Endodermal cell (in vitro differentiated cells): ENCODE measurements around the gene MCM3AP. TPM values are rescaled to one million over a fixed set of nuclear protein-coding genes. Genes with fewer than 3 reads are reported as not detected.
A peak's percentile ranks its signal among the peaks of the same experiment; 100 is the strongest.

Source experiments
- DNase-seq: peaks from one replicate; pipeline ENCODE4 v3.0.0-alpha.2; 2017
- H3K27ac ChIP-seq: 2 replicates; pipeline ENCODE4 v1.5.1; 2013; ENCODE audit warnings: mild to moderate bottlenecking, low read depth, low read length, moderate library complexity
- H3K27me3 ChIP-seq: 2 replicates; pipeline ENCODE4 v1.6.1; 2013; ENCODE audit warnings: mild to moderate bottlenecking, low read length, moderate library complexity; ENCODE audit not compliant: insufficient read depth, control insufficient read depth, poor library complexity, severe bottlenecking
- H3K36me3 ChIP-seq: 2 replicates; pipeline ENCODE4 v1.7.0; 2013; ENCODE audit warnings: mild to moderate bottlenecking, low read length, moderate library complexity; ENCODE audit not compliant: control insufficient read depth, insufficient read depth
- H3K4me1 ChIP-seq: one replicate; pipeline ENCODE4 v1.7.0; 2013; ENCODE audit warnings: low read length; ENCODE audit not compliant: control insufficient read depth, insufficient read depth
- H3K4me3 ChIP-seq: 2 replicates; pipeline ENCODE4 v1.5.1; 2013; ENCODE audit warnings: mild to moderate bottlenecking, low read length, moderate library complexity
- H3K9ac ChIP-seq: 2 replicates; pipeline ENCODE4 v1.6.1; 2013; ENCODE audit warnings: mild to moderate bottlenecking, low read length, moderate library complexity; ENCODE audit not compliant: poor library complexity, severe bottlenecking; ENCODE audit errors: extremely low read depth
- H3K9me3 ChIP-seq: 2 replicates; pipeline ENCODE4 v1.6.1; 2013; ENCODE audit warnings: mild to moderate bottlenecking, low read length, moderate library complexity; ENCODE audit not compliant: control insufficient read depth
- H3K27ac Mint-ChIP-seq: 2 replicates; pipeline ENCODE4 v1.8.0; 2020; ENCODE audit warnings: mixed read lengths
- H3K27me3 Mint-ChIP-seq: 2 replicates; pipeline ENCODE4 v1.8.0; 2021; ENCODE audit warnings: mild to moderate bottlenecking, mixed read lengths; ENCODE audit not compliant: insufficient read depth
- H3K36me3 Mint-ChIP-seq: 2 replicates; pipeline ENCODE4 v1.8.0; 2020; ENCODE audit warnings: low read depth, mixed read lengths
- H3K4me1 Mint-ChIP-seq: 2 replicates; pipeline ENCODE4 v1.8.0; 2020; ENCODE audit warnings: mixed read lengths
- H3K4me3 Mint-ChIP-seq: 2 replicates; pipeline ENCODE4 v1.8.0; 2020; ENCODE audit warnings: mild to moderate bottlenecking, moderate library complexity, mixed read lengths
- H3K9me3 Mint-ChIP-seq: 2 replicates; pipeline ENCODE4 v1.8.0; 2020; ENCODE audit warnings: mild to moderate bottlenecking, mixed read lengths
- WGBS, 2 experiments: methylation state at CpG; one replicate each; pipeline versions ENCODE4 v1.1.5 to v1.1.7; 2013; ENCODE audit warnings: missing lambda C conversion rate in 2 of 2, mixed read lengths in 1 of 2; ENCODE audit not compliant: insufficient coverage in 1 of 2, insufficient read length in 1 of 2; 5-methylcytosine and 5-hydroxymethylcytosine counted together
- total RNA-seq, 2 donors: library from RNA; stranded (reverse); fragmentation: NEBNext Ultra II Directional in 1 of 2; extraction: Animal tissue kit (Norgen Biotek cat#: 25700) in 1 of 2; gene quantifications; 2 replicates in 1 of 2; 3 replicates in 1 of 2; pipeline ENCODE4 v1.2.1, GENCODE V29; 2021
- TF ChIP-seq, protein P1 (sequence below): fragments of 200-600 bp; sonication (generic); conservative IDR thresholded peaks from 2 replicates; pipeline ENCODE4 v1.5.0; 2021; ENCODE audit warnings: antibody characterized with exemption, mild to moderate bottlenecking

MCM3AP gene
- total RNA-seq, 2 donors from 2014 or later: 120 to 161 TPM

DNA sequence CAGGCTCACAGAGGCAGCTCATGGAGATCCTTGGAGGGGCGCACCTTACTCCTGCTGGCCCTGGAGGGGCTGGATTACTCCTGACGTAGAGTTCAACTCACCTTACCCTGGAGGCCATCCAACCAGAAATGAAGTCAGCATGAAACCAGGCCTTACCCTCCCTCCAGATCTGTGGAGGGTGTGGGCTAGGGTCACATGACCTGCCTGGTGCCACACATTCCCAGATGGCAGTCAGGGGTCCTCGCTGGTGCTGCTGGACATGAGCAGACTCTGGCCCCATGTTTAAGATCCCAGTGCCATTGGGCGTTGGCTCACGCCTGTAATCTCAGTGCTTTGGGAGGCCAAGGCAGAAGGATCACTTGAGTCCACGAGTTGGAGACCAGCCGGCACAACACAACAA is 33.8 kb upstream of the MCM3AP start:
- peaks cover 11% of the 10 kb centered on the region for H3K36me3 Mint-ChIP-seq
- H3K9me3 ChIP-seq: no peaks in the 10 kb centered on the region
- no peak overlapping the region for H3K27ac Mint-ChIP-seq
- peak; percentile 45 for DNase-seq
- TF ChIP-seq, protein P1, sequence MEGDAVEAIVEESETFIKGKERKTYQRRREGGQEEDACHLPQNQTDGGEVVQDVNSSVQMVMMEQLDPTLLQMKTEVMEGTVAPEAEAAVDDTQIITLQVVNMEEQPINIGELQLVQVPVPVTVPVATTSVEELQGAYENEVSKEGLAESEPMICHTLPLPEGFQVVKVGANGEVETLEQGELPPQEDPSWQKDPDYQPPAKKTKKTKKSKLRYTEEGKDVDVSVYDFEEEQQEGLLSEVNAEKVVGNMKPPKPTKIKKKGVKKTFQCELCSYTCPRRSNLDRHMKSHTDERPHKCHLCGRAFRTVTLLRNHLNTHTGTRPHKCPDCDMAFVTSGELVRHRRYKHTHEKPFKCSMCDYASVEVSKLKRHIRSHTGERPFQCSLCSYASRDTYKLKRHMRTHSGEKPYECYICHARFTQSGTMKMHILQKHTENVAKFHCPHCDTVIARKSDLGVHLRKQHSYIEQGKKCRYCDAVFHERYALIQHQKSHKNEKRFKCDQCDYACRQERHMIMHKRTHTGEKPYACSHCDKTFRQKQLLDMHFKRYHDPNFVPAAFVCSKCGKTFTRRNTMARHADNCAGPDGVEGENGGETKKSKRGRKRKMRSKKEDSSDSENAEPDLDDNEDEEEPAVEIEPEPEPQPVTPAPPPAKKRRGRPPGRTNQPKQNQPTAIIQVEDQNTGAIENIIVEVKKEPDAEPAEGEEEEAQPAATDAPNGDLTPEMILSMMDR: no peak
- H3K36me3 ChIP-seq: no peaks in the 10 kb centered on the region
- no peak overlapping the region for H3K4me3 ChIP-seq
- H3K4me3 Mint-ChIP-seq: no peak overlapping the region
- peaks cover 27% of the 10 kb centered on the region for H3K4me1 Mint-ChIP-seq
- no peak overlapping the region for H3K9ac ChIP-seq
- H3K4me1 ChIP-seq: no peaks in the 10 kb centered on the region
- H3K27me3 Mint-ChIP-seq: no peaks in the 10 kb centered on the region
- H3K27ac ChIP-seq: no peak overlapping the region
- no peaks in the 10 kb centered on the region for H3K27me3 ChIP-seq
- WGBS, 2 experiments: 92 to 95% methylated on average over 4 to 7 of the region's 7 CpGs
- H3K9me3 Mint-ChIP-seq: no peaks in the 10 kb centered on the region

DNA sequence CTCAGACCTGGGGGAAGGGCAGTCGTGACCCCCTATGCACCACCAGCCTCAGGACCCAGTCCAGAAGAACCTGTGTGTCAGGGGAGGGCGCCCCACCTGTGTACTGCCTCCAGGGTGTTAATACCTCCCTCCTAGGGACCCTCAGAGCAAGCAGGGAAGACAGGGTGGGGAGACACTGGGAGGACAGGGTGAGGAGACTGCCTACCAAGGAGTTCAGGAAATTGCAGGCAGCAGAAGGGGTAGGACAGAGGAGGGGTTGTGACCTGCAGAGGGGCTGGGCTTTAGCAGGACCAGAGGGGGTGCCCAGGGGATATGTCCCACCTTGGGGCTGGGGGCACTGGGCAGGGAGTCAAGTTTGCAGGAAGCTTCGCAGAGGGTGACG is 33.0 kb upstream of the MCM3AP start:
- Mint-ChIP-seq H3K27me3 (no peaks in the 10 kb centered on the region), H3K27ac (no peak overlapping the region), H3K9me3 (no peaks in the 10 kb centered on the region), H3K4me3 (no peak overlapping the region), H3K36me3 (peaks cover 11% of the 10 kb centered on the region), H3K4me1 (peaks cover 27% of the 10 kb centered on the region)
- Histone ChIP-seq H3K27me3 (no peaks in the 10 kb centered on the region), H3K9ac (no peak overlapping the region), H3K4me1 (no peaks in the 10 kb centered on the region), H3K36me3 (no peaks in the 10 kb centered on the region), H3K27ac (no peak overlapping the region), H3K9me3 (no peaks in the 10 kb centered on the region), H3K4me3 (no peak overlapping the region)
- 78 to 90% methylated on average over 2 to 4 of the region's 4 CpGs for WGBS, 2 experiments
- DNase-seq: no peak
- TF ChIP-seq, protein P1: no peak

DNA sequence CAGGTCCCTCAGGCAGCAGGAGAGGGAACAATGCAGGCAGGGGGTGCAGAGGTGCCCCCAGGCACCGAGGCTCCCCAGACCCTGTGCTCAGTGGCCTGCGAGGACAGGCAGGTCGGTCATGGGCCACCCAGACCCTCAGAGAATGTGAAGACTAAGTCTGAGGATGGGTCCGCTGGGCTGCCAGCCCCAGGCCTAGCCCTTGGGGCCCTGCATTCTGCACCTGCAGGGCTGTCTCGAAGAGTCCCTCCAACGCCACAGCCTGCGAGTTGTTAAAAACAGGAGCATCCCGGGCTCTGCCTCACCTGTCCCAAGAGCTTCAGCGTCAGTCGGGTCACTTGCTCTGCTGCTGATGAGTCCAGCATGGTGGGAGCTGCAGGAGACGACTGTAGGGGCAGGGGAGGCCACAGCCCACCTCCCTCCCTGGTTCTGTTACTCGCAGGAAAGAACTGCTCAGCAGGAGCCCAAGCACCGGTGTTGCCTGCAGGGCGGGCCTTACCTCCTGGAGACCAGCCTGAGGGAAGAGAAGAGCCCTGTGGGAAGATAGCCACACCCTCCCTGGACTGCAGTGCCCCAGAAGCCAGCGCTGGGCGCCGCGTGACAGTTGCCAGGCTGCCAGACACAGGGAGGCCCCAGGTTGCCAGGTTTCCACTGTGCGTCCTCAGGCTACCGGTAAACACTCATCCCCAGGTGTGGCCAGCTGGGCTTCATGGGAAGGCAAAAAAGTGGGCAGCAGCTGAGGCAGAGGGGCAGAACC is 32.5 kb upstream of the MCM3AP start:
- no peak overlapping the region for H3K27ac Mint-ChIP-seq

More for the DNA sequence above, 32.5 kb upstream of the MCM3AP start:
- no peak overlapping the region for H3K4me3 ChIP-seq
- H3K36me3 Mint-ChIP-seq: peaks cover 11% of the 10 kb centered on the region
- peaks cover 27% of the 10 kb centered on the region for H3K4me1 Mint-ChIP-seq
- H3K4me1 ChIP-seq: no peaks in the 10 kb centered on the region
- H3K27ac ChIP-seq: no peak overlapping the region
- peak; percentile 75 for DNase-seq
- no peak overlapping the region for H3K9ac ChIP-seq
- H3K27me3 Mint-ChIP-seq: no peaks in the 10 kb centered on the region
- H3K4me3 Mint-ChIP-seq: no peak overlapping the region
- H3K9me3 Mint-ChIP-seq: no peaks in the 10 kb centered on the region
- no peaks in the 10 kb centered on the region for H3K9me3 ChIP-seq
- TF ChIP-seq, protein P1: no peak
- no peaks in the 10 kb centered on the region for H3K27me3 ChIP-seq
- H3K36me3 ChIP-seq: no peaks in the 10 kb centered on the region
- 72 to 89% methylated on average over 8 to 20 of the region's 20 CpGs for WGBS, 2 experiments
